Hepatocyte (in vitro differentiated cells): Measurements from ENCODE around the gene MPZL1.

ENCODE experiments used
- CTCF ChIP-seq: fragments of 200-600 bp; sonication (generic); IDR thresholded peaks from 2 replicates; pipeline ENCODE4 v1.5.1; 2016; ENCODE audit warnings: antibody characterized with exemption, mild to moderate bottlenecking; ENCODE audit not compliant: poor library complexity
- EZH2 ChIP-seq: fragments of 200-600 bp; sonication (generic); IDR thresholded peaks from 2 replicates; pipeline ENCODE4 v1.6.1; 2016; ENCODE audit warnings: antibody characterized with exemption, mild to moderate bottlenecking, borderline replicate concordance

- no peak for TF ChIP-seq EZH2
- TF ChIP-seq CTCF = no peak
These were observed 15.4 kb downstream of the MPZL1 start for GRCh38 chr1:167737169-167737568.
